ENCODE data around the gene TBX1. TPM values are rescaled to one million over a fixed set of nuclear protein-coding genes. Genes with fewer than 3 reads are reported as not detected.

TBX1 gene
- total RNA-seq, 1 donor from 2014 or later = not detected

GRCh38 chr22:19779685-19780268 is 19.2 kb downstream of the TBX1 start:
- Mint-ChIP-seq H3K4me1 (peaks cover 5% of the 10 kb centered on the region), H3K36me3 (ENCODE audit: low read depth) (no peaks in the 10 kb centered on the region), H3K27me3 (ENCODE audit: low read depth) (peaks cover 16% of the 10 kb centered on the region), H3K4me3 (no peak overlapping the region), H3K27ac (ENCODE audit: unreplicated experiment) (no peak overlapping the region), H3K9me3 (peaks cover 2% of the 10 kb centered on the region)
- TF ChIP-seq CTCF (conservative IDR thresholded peaks at IDR 0.05) = no peak
- no peak for DNase-seq (ENCODE audit: low read depth, low spot score)

GRCh38 chr22:19782533-19782932 is 22.0 kb downstream of the TBX1 start:
- Mint-ChIP-seq H3K4me3 (no peak overlapping the region), H3K36me3 (ENCODE audit: low read depth) (no peaks in the 10 kb centered on the region), H3K27me3 (ENCODE audit: low read depth) (peaks cover 16% of the 10 kb centered on the region), H3K9me3 (peaks cover 2% of the 10 kb centered on the region), H3K4me1 (peaks cover 5% of the 10 kb centered on the region), H3K27ac (ENCODE audit: unreplicated experiment) (no peak overlapping the region)
- no peak for DNase-seq (ENCODE audit: low read depth, low spot score)
- no peak for TF ChIP-seq CTCF (conservative IDR thresholded peaks at IDR 0.05)

GRCh38 chr22:19783586-19784383 is 23.2 kb downstream of the TBX1 start:
- no peak for DNase-seq (ENCODE audit: low read depth, low spot score)
- H3K4me1 Mint-ChIP-seq = peaks cover 5% of the 10 kb centered on the region
- H3K27me3 Mint-ChIP-seq (ENCODE audit: low read depth) = peaks cover 16% of the 10 kb centered on the region
- H3K9me3 Mint-ChIP-seq = peaks cover 2% of the 10 kb centered on the region
- no peak overlapping the region for H3K4me3 Mint-ChIP-seq
- no peak for TF ChIP-seq CTCF (conservative IDR thresholded peaks at IDR 0.05)
- no peak overlapping the region for H3K27ac Mint-ChIP-seq (ENCODE audit: unreplicated experiment)
- H3K36me3 Mint-ChIP-seq (ENCODE audit: low read depth) = no peaks in the 10 kb centered on the region

- no peak for DNase-seq (ENCODE audit: low read depth, low spot score)
These were observed 24.0 kb downstream of the TBX1 start for GRCh38 chr22:19784384-19785175.

More at GRCh38 chr22:19784384-19785175, 24.0 kb downstream of the TBX1 start:
- TF ChIP-seq CTCF (conservative IDR thresholded peaks at IDR 0.05) = no peak
- Mint-ChIP-seq H3K27ac (ENCODE audit: unreplicated experiment) (no peak overlapping the region), H3K36me3 (ENCODE audit: low read depth) (no peaks in the 10 kb centered on the region), H3K9me3 (peaks cover 2% of the 10 kb centered on the region), H3K4me1 (peaks cover 5% of the 10 kb centered on the region), H3K4me3 (no peak overlapping the region), H3K27me3 (ENCODE audit: low read depth) (peaks cover 9% of the 10 kb centered on the region)
